Stimulated activated CD4-positive, alpha-beta T cell treated with anti-CD3 and anti-CD28 coated beads, Interleukin-2, amount 100 ng/mL, for 24 hours (primary cell): ENCODE results near the gene CEP68.
"Not testable (repeated sequence)": the region's sequence is repeated elsewhere in the genome, so short reads cannot be mapped to it uniquely, and the experiment has no call there.

Experiments used
- DNase-seq, 2 donors: peaks; one replicate each; pipeline ENCODE4 v3.0.0-alpha.2; 2020

Gene CEP68

DNA sequence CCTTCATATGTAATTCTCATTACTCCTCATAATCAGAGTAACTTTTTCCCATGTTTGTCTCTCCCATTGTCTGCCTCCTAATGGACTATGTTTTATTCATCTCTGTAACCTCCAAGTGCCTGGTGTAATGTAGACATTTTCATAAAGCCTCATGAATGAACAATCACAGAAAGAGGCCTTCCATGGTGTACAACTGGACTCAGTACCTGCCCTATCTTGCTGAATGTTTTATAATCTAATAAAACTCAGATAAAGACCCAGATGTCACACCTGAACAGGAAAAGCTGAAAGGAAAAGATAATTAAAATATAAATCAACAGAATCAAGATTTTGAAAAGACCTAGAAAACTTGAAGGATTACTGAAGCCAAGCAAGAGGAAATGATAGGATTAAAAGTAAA is 37.0 kb downstream of the CEP68 start:
- DNase-seq, result no peak

DNA sequence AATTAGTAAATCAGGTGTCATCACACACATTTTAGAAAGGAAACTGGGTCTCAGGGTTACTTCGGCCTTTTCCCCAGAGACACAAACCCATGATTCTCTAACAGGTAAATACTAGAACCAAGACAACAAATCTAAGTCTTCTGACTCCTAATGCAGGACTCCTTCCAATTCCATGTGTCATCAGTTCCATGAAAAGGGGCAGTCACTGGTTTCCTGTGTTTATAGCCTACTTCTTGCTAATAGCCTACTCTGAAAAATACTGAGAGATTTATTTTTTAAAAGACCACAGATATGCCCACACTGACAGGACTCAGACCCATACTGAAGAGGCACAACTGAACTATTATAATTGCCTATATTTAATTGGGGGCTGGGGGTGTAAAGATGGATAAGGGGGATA is 40.7 kb downstream of the CEP68 start:
- DNase-seq, result no peak

DNA sequence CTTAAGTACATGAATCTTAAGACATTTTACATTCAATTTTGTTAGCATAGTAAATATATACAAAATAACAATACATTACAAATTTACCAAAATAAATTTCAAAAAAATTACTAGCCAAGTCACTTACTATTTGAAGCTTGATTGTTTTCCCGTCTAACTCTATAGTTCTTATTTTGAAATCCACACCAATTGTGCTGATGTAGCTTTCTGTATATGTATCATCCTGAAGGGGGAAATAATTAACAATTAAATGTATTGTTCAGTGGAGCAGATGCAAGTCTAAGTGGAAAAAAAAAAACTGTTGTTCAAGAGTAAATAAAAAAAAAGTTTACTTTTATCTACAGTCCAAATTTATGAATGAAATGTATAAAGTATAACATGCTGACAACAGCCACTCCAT is 41.6 kb downstream of the CEP68 start:
- DNase-seq, result no peak

DNA sequence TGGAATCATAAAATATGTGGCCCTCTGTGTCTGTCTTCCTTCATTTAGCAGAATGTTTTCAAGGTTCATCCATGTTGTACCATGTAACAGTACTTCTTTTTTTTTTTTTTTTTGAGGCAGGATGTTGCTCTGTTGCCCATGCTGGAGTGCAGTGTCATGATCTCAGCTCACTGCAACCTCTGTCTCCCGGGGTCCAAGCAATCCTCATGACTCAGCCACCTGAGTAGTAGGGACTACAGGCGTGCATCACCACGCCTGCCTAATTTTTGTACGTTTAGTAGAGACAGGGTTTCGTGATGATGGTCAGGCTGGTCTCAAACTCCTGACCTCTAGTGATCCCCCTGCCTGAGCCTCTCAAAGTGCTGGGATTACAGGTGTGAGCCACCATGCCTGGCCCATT is 42.5 kb downstream of the CEP68 start:
- DNase-seq, result no peak

DNA sequence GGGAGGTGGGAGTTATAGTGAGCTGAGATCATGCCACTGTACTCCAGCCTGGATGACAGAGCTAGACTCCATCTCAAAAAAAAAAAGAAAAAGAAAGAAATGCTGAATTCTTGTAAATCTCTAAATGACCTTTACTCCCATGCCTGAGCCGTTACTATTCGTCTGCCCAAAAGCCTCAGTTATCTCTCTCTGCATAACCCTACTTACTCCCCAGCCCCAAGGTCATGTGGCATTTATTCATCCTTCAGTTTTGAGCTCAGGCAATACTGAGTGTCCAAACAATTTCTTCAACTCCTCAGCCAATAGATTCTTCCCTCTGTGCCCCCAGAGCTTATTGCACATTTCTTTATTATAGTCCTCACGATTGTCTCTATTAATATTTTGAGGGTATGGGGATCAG is 44.9 kb downstream of the CEP68 start:
- no peak for DNase-seq

DNA sequence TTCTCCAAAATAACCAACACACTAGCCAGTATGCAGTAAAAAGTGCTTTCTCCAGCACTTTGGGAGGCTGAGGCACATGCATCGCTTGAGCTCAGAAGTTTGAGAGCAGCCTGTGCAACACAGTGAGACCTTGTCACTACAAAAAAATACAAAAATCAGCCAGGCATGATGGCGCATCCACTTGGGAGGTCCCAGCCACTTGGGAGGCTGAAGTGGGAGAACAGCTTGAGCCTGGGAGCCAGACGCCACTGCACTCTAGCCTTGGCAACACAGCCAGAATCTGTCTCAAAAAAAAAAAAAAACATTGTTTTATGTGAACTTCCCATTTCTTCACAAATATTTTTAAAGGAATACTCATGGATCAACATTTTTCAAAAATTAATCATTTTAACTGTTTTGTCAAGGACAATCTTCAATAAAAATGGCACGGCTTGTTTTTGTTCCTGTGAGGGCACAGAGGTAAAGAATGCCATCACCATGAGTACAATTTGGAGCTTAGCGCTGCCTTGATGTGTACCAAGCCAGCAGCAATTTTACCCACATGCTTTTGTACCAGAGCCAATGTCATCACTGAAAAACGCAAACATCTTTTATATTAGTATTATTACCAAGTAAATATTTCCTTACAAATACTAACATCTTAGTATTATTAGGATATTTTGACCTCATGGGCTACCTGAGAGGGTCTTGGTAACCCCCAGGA is 46.9 kb downstream of the CEP68 start:
- DNase-seq, result no peak

DNA sequence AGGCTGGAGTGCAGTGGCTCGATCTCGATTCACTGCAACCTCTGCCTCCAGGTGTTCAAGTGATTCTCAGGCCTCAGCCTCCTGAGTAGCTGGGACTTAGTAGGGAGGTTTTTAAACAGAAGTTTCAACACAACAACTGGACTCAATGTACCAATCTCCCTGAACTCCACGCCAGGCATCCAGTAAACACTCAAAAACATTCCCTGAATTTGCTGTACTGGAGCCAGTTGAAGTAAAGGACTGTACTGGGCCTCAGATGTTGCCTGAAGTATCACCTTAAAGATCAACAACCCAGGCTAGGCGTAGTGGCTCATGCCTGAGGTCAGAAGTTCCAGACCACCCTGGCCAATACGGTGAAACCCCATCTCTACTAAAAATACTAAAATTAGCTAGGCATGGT is 51.3 kb downstream of the CEP68 start:
- no peak for DNase-seq

DNA sequence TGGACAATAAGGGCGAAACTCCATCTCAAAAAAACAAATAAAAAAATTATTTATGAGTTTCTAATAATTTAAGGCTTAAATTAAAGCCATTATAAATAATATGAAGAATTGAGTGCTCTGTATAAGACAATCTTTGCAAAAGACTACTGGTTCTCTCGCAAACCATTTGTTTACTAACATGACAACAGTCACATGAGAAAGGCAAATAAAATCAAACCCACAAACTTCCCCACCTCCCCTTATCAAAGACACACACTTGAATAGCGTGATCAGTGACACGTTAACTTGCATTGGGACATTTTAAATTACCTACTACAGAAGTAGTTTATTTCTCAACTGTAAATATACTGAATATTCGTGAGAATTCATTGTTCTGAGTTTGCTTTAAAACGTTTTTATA is 52.6 kb downstream of the CEP68 start:
- no peak for DNase-seq

DNA sequence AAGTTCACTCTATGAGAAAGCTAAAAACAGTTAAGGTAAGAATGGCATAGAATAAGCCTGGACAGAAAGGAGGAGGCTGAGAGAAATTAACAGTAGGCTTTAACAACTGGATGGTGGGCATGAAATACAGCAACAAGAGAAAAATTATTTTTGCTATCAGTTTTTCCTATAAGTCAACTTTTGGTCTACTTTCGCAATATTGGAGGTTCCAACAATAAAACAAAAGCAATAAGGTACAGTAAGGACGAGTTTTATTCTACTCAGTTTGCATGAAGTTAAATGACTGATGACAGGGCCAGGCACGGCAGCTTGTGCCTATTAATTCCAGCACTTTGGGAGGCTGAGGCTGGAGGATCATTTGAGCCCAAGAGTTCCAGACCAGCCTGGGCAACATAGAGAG is 56.4 kb downstream of the CEP68 start:
- no peak for DNase-seq

DNA sequence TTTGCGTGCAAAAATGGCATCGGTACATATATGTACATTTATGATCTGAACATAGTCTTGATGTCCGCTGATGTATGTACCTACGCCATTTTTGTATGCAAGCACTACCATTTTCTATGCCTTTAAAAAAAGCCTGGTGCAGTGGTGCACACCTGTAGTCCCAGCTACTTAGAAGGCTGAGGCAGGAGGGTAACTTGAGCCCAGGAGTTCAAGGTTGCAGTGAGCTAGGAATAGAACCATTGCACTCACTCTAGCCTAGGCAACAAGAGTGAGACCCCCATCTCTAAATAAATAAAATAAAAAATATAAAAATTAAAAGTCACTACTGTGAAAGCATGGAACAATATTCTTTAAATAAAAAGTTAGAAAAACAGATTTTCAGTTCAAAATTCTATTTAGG is 57.0 kb downstream of the CEP68 start:
- no peak for DNase-seq

DNA sequence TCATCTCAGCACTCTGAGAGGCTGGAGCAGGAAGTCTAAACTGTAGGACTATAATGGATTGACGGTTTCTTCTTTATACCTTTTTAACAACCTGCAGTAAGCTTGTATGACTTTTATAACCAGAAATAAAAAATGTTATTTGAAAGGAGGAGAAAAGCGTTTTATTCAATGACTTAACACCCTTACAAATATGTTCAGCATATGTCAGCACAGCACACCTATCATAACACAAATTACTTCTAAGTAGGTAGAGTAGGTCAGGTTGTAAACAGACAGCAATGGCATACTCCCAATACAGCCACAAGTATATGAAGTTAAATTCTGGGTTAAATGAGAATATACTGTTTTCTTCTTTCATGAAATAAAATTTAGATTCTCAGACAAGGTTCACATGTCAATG is 57.6 kb downstream of the CEP68 start:
- no peak for DNase-seq

DNA sequence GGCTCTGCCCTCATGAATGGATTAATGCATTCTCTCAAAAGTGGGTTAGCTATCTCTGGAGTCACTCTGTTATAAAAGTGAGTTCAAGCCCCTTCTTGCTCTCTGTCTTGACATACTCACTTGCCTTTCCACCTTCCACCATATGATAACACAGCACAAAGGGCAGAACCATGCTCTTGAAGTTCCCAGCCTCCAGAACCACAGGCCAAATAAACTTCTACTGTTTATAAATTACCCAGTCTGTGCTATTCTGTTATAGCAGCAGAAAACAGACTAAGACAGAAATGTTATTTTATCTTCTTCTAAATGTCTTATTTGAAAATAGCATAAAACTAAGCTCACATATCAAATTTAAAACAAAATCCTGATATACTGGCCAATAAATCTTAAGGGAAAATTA is 58.7 kb downstream of the CEP68 start:
- DNase-seq, result no peak

DNA sequence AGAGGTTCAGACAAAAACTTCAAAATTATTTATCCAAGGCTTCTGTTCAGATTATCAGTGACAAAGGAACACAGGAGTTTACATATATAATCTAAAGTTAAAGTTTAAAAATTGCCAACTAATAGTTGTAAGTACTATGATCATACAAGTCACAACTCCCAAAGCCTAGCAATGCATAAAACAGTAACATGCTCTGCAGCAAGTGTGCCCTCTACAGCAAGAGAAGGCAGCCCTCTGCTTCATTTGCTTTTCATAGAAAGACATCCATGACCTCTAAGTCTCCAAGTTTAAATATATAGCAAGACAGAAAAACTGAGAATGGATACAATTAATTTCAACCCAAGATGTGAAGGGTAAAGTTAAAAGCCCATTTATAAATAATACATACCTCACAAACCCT is 60.4 kb downstream of the CEP68 start:
- no peak for DNase-seq

DNA sequence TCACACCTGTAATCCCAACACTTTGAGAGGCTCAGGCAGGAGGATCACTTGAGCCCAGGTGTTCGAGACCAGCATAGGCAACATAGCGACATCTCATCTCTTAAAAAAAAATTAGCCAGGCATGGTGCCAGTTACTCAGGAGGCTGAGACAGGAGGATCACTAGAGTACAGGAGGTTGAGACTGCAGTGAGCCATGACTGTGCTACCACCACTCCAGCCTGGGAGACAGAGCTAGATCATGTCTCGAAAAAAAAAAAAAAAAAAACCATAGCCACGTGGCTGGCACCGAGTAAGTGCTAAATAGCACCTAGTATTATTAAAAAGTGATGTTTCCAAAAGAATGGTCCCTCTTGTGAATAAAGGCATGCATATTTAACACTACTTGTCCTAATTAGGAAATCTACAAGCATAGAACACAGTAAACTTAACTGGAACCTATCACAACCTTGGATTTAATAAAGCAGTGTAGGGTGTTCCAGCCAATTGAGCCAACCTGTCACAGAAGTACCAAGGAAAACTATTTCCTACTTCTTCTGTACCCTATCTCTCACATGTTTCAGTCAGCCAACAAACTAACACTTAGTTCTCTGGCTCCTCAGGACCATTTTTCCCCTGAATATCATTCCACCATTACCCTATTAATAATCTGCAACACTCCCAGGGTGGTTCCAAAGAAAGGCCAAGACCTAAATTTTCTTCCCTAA is 64.9 kb downstream of the CEP68 start:
- DNase-seq, result no peak

DNA sequence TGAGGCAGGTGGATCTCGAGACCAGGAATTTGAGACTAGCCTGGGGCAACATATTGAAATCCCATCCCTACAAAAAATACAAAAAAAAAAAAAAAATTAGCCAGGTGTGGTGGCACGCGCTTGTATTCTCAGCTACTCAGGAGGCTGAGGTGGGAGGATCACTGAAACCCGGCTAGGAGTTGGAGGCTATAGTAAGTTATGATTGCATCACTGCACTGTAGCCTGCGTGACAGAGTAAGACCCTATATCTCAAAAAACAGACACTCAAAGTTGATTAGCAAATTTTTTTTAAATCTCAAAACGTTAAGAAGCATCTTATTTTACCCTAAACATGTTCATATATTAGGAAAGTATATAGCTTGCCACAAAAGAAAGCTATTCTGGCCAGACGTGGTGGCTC is 66.1 kb downstream of the CEP68 start:
- no peak for DNase-seq

DNA sequence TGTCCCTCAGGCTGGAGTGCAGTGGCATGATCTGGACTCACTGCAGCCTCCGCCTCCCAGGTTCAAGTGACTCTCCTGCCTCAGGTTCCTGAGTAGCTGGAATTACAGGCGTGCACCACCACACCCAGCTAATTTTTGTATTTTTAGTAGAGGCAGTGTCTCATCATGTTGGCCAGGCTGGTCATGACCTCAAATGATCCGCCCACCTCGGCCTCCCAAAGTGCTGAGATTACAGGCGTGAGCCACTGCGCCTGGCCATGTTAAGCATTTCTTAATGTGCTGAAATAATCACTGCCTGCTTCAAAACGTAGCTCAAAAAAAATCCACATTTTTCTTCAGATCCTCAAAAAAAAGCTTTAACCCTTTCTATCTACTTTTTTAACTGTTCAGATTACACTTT is 69.2 kb downstream of the CEP68 start:
- not testable (repeated sequence) for DNase-seq

DNA sequence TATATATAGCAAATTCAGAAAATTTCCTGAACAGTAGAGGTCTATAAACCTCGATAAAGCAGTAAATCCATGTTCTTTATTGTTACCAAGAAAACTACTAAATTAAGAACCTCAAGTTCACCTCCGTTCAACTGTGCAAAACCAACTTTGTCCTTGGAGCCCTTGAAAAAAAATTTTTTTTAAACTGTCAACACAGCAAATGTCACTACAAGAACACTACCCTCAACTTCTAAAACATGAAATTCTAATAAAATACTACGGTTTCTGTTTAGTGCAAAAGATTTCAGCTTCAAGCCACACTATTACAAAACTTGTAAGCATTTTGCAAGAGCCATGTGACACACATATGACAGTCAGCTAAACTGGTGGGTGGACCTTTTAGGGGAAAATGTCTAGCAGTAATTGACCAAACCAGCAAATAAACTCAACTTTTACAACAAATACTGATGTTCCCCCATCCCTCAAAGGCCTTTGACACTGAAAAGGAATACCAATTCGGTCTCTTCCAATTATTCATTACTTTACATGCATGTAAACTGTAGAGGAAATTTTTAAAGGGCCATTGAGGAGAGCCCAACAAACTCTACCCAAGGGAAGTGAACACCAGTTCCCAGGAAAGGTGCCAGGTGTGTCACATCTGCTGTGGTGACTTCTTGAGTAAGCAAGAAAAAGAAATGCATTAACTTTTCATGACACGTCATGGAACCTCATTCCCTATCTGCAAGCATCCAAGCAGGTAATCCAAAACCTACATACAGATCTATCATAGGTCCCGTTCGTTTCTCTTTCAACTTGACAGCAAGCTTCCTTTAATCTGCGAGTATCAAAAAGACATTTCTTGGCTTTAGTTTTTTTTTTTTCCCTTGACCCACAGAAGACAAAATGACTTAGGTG is 72.3 kb downstream of the CEP68 start:
- DNase-seq, result peak in 1 of 2 donors; percentile 5

DNA sequence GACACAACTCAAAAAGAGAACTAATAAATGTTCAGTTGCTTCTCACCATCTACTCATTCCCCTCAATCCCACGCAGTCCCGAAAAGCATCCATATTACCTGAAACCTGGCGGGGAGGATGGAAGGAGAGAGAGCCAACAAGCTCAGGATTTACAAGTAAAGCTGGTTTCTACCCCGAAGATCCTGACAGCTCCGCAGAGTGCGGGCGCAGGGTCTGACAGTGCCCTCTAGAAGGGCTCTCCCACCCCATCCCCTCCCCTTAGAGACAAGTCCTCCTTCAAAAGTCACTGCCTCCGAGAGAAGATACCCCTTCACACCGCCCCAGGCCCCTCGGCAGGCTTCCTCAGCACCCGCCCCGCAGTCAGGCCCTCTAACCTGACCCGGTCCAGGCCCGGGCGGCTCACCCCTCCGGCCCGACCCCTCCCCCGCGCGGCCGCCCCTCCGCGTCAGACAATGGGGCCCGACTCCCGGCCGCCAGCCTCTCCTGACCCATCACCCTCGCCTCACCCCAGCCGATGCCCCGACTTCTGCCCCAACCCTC is 73.1 kb downstream of the CEP68 start:
- DNase-seq, result peak; percentile 34 to 47

DNA sequence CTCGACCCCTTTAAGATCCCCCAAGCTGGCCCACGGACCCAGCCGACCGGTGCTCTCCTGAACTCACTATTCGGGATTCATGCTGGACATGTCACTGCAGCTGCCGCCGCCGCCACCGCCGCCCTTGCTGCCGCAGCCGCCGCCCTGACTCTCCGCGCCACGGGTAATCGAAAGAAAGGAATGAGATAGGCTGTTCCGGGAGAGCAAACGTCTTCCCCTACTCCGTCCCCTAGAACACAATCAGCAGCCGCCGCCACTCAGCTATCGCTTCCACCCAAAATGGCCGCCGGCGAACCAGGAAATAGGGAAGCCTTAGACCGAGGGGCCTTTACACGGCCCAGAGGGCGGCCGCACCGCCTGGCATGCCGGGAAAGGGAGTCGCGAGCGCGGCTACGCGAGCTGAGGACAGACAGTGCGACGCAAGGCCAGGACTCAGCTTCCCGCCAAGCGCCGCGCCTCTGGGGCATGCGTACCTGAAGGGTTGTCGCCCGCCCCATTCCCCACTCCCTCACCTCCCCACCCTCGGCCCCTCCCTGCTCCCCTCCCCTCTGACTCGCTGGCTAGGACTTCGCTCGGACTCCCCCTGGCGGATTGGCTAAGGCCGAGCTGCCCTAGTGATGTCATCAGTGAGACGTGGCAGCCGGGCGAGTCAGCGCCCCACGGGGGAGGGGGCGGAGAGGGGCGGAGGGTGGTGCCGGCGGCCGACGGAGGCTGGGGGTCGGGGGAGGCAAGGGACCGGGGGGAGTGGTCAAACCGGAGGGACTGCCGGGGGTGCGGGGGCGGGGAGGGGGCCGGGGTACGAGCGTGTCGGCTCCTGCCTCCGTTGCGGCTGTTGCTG is 73.8 kb downstream of the CEP68 start, which contains the start of gene RAB1A:
TSS of gene RAB1A (minus strand) at position 281 of the 838 bp plus-strand sequence. CDS start at position 90, 191 bp downstream.
- peak; percentile 98 to 100 for DNase-seq

DNA sequence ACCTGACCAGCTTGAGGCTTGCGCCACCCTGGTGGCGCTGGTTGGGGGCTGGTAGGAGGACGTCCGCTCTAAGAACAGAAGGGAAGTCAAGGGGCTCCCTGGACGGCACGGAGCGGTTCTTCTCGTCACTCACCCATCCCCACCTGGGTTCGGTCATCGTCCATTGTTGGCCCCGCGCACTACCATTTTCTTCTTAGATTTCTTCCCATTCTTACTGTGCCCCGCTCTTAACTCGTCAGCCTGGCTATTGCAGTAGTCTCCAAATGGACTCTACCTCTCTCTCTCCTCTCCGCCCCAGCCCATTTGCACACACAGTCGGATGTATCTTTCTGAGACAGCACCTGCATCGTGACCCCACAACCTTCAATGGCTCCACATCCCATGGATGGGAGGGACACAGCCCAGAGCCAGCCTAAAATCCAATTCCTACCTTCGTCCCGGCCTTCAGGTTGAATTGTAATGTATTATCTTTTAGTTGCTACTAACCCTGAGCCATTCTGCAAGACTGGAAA is 74.5 kb downstream of the CEP68 start:
- DNase-seq, result no peak

DNA sequence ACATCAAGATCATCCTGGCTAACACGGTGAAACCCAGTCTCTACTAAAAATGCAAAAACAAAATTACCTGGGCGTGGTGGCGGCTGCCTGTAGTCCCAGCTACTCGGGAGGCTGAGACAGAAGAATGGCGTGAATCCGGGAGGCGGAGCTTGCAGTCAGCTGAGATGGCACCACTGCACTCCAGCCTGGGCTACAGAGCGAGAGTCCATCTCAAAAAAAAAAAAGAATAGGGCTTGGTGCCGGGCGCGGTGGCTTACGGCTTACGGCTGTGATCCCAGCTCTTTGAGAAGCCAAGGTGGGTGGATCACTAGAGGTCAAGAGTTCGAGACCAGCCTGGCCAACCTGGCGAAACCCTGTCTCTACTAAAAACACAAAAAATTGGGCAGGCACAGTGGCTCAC is 76.7 kb downstream of the CEP68 start:
- not testable (repeated sequence) for DNase-seq

DNA sequence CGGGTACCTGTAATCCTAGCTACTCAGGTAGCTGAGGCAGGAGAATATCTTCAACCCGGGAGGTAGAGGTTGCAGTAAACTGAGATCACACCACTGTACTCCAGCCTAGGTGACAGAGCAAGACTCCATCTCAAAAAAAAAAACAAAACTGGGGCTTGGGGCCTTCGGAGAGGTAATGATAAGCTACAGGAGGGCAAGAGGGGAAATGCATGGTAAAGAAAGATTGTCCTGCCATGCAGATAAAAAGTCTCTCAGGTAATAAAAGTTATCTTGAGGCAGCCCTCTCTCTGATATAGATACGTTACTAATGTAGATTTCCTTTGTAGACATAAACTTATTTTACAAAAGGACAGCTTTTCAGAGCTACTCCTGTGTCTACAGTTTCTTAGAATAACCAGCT is 77.4 kb downstream of the CEP68 start:
- DNase-seq, result no peak
